ENCODE data around the gene INSM1.

INSM1 gene

GRCh38 chr20:20360464-20360863, 7.4 kb upstream of the INSM1 start:
- no peak overlapping the region for H3K4me3 ChIP-seq (ENCODE audit: low read depth, low read length)

GRCh38 chr20:20362774-20363433, 5.0 kb upstream of the INSM1 start:
- no peak overlapping the region for H3K4me3 ChIP-seq (ENCODE audit: low read depth, low read length)

More at GRCh38 chr20:20360464-20360863, 7.4 kb upstream of the INSM1 start:
- TF ChIP-seq CTCF (IDR thresholded peaks at IDR 0.05; ENCODE audit: borderline replicate concordance, insufficient read depth, low read depth, low read length): peak; percentile 77

GRCh38 chr20:20363434-20363798, 4.5 kb upstream of the INSM1 start:
- H3K4me3 ChIP-seq (ENCODE audit: low read depth, low read length): no peak overlapping the region

More at GRCh38 chr20:20362774-20363433, 5.0 kb upstream of the INSM1 start:
- TF ChIP-seq CTCF (IDR thresholded peaks at IDR 0.05; ENCODE audit: borderline replicate concordance, insufficient read depth, low read depth, low read length): no peak

GRCh38 chr20:20363799-20364592, 3.9 kb upstream of the INSM1 start:
- no peak overlapping the region for H3K4me3 ChIP-seq (ENCODE audit: low read depth, low read length)
- TF ChIP-seq CTCF (IDR thresholded peaks at IDR 0.05; ENCODE audit: borderline replicate concordance, insufficient read depth, low read depth, low read length): no peak

More at GRCh38 chr20:20363434-20363798, 4.5 kb upstream of the INSM1 start:
- no peak for TF ChIP-seq CTCF (IDR thresholded peaks at IDR 0.05; ENCODE audit: borderline replicate concordance, insufficient read depth, low read depth, low read length)

- TF ChIP-seq CTCF (IDR thresholded peaks at IDR 0.05; ENCODE audit: borderline replicate concordance, insufficient read depth, low read depth, low read length): no peak
- H3K4me3 ChIP-seq (ENCODE audit: low read depth, low read length): no peak overlapping the region
Measured at GRCh38 chr20:20364593-20365479, 3.1 kb upstream of the INSM1 start.

- H3K4me3 ChIP-seq (ENCODE audit: low read depth, low read length): no peak overlapping the region
- no peak for TF ChIP-seq CTCF (IDR thresholded peaks at IDR 0.05; ENCODE audit: borderline replicate concordance, insufficient read depth, low read depth, low read length)
Measured at GRCh38 chr20:20365480-20366161, 2.3 kb upstream of the INSM1 start.
